GM19468 (cell line): ENCODE measurements around the gene CLRN3.

Experiments used
- ATAC-seq: cut with Tn5 transposase; IDR thresholded peaks from one replicate; pipeline ENCODE4 v1.9.1; 2021; ENCODE audit warnings: mild to moderate bottlenecking, moderate library complexity, moderate number of reproducible peaks; ENCODE audit not compliant: unreplicated experiment; ENCODE audit errors: extremely low read depth

CLRN3 gene

DNA sequence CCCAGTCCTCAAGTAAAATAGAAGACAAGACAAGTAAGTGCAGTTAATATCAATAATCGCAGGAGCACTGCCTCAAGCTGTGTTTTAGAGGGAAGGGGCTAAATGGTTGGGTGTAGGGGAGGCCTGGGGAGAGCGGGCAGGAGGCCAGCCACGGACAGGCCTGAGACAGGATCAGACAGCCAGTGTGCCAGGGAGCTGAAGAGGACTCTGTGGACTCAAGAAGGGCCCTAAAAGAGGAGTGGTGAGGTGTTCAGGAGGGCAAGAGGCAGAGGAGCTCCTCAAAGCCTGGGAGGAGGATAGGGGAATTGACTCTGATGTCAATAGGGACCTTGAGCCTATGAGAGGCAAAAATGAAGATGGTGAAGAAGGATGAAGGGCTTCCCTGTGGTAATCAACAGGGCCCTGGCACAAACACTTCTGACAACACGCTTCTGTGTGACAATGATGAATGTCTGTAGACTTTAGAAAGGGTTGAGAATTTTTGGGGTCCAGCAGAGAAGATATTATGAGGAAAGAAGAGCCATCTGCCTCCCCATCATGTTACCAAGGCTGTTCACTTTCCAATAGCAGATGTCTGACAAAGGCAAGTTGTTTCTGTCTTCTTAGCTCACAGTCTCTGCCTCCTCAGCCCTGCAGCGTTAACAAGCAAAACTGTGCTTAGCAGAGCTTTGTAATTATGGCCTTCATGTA is 11.7 kb upstream of the CLRN3 start:
- ATAC-seq, result no peak

DNA sequence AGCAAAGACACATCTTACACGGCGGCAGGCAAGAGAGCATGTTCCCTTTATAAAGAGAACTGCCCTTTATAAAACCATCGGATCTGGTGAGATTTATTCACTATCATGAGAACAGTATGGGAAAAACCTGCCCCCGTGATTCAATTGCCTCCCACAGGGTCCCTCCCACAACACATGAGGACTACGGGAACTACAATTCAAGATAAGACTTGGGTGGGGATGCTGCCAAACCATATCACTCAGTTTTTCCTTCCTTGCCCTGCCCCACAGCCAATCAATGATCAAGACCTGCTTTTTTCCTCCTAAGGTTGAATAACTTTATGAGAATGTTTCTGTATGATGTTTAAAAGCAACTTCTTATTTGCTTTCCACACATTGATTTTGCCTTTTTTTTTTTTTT is 11.0 kb upstream of the CLRN3 start:
- ATAC-seq, result no peak

DNA sequence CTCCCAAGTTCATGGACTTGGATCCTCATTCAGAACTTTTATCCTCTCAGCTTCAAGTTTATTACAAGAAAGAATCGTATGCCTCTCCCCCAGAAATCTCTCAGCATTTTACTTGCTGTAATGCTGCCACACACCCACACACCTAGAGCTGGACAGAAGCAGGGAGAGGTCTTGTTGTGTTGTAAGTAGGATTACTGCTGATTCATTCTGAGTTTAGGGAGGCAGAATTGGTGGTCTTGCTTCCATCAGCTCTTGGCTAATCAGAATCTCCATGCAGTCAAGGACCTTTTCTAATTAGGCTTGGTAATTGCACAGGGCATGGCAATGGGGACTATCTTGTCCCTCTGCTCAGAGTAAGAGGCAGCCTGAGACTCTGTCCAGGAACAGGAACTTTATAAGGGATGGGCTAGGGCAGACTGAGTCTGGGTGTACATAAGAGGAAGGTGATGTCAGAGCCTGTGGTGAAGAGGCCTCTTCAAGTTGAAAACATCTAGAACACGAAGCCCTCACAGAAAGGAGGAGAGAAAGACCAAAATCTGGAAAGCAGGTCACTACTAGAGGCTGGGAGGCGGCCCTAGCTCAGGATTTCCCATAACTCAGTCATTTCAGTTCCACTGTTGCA is 7.1 kb upstream of the CLRN3 start:
- ATAC-seq, result no peak

DNA sequence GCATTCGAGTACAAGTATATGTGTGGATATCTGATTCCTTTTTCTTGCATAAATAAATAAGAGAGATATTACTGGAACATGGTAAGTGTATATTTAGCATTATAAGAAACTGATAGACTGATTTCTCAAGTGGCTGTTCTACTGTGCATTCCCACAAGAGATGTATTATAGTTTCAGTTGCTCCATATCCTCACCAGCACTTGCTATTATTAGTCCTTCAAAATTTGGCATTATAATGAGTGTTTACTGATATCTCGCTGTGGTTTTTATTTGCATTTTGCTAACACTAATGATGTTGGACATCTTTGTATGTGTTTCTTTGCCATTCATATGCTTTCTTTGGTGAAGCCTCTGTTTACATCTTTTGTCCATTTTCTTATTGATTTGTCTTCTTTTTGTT is 4.4 kb upstream of the CLRN3 start:
- no peak for ATAC-seq

DNA sequence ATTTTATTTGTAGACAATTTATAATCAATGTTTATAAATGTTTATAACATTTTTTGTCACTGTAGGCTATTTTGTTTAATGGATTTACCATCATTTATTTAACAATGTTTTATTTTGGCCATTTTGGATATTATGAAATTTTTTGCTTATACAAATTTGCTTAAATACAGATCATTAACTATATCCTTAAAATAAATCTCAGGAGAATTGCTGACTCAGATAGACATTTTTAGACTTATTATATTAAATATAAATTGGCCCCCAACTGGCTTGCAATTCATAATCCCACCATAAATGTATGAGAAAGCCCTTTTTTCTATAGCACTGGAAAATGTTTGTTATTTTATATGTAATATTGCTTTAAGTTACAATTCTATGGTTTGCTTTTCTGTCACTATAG is 3.8 kb upstream of the CLRN3 start:
- no peak for ATAC-seq

DNA sequence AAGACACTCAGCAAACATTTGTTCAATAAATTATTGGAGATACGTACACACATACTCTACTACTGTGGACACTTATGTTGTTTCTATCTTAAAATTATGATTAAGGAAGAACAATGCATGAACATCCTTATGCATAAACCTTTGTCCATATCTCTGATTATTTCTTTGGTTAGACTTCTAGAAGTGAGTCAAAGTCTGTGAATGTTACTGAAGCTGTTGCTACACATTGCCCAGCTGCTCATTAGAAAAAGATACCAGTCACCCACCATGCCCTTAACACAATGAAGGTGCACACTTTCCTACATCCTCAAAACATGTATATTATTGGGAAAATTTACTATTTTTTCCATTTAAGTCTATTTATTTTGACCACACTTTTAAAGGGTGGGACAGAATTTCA is 1.4 kb upstream of the CLRN3 start:
- ATAC-seq, result no peak

DNA sequence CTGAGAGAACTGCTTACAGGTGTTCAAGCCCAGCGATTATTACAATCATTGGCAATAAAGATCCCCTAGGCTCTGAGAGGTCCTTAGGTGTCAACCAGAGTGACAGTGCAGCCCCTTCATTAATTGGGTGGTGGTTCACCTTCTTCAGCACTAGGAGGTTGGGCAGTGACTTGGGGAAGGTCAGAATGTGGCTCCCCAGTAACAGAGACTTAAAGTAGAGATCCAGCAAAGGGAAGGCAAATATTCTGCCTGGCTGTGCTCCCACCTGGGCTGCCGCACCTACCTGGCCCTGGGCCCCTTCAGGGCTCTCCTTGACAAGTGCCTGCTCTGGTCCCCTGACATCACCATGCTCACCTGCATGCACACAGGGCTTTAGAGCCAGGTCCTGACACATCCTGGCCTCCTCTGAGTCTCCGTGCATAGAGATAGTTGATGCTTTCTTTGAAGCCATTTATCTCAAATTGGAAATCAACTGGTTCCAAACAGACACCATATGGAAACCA is 1.9 kb downstream of the CLRN3 start:
- ATAC-seq, result no peak

DNA sequence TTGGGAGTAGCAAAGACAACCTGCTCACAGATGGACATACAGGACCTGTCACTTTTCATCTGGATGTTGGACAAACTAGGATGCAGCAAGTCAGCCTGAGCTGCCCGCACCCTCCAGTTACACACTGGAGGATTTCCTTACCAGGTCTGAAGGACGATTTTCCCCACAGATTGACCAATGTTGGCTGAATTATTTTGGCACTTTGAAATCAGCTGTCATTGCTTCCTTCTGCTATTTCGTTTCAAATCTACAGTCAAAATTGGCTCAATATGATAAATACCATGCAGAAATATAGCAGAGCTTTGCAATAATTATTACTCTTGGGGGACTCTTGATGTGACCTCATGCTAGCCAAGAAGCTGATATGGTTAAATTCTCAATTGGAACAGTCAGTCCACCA is 2.5 kb downstream of the CLRN3 start:
- no peak for ATAC-seq

DNA sequence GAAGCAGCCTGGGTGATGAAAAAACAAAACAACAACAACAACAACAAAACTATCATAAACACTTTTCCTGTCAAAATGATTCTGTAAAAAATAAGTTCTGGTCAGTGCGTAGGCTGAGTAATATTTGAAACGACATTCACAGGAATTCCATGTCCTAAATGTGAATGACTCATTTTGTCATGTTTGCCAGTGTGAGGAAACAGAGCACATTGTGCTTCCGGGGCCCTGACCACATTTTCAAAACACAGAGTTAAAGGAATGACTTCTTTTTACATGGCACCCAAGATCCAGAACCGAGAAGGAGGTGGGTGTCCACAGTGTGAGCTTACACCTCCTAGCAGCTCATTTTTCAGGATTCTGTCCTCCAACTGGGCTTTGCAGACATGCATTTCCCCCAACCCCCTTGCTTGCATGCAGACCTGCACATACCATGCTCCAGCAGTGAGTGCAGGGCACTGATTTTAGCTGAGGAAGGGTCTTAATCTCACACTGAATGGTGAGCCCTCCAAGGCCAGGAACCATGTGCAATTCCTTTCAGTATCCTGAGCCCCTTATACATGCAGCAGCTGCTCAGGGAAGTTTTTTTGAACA is 3.0 kb downstream of the CLRN3 start:
- ATAC-seq, result no peak

DNA sequence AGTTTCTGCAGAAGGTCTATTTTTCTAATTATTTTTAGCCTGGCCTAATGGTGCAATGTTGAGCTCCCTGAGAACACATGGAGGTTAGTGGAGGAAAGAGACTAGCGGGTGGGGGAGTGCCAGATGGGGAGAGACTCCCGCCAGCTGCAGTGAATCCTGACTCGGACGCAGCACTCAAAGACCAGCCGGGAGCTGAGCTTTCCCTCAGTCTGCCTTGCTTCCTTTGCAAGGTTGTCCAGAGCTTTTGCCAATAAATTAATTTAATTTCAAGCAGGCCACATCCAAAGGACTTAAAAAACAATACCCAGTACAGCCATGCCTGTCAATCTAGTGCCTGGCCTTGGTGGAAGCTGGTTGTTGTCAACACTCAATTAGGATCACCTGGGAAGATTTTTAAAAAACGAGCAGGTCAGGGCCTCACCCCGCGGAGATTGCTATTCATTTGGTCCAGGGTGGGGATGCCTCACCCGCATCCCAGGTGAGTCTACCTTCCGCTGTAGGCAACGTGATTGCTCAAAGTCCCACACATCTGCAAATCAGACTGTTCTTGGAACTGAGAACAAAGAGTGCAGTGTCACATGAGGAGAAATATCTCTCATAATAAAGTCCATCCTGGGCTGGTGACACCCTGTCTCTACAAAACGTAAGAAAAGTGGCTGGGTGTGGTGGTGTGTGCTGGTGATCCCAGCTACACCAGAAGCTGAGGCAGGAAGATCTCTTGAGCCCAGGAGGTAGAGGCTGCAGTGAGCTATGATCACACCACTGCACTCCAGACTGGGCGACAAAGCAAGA is 4.0 kb downstream of the CLRN3 start:
- ATAC-seq, result no peak

DNA sequence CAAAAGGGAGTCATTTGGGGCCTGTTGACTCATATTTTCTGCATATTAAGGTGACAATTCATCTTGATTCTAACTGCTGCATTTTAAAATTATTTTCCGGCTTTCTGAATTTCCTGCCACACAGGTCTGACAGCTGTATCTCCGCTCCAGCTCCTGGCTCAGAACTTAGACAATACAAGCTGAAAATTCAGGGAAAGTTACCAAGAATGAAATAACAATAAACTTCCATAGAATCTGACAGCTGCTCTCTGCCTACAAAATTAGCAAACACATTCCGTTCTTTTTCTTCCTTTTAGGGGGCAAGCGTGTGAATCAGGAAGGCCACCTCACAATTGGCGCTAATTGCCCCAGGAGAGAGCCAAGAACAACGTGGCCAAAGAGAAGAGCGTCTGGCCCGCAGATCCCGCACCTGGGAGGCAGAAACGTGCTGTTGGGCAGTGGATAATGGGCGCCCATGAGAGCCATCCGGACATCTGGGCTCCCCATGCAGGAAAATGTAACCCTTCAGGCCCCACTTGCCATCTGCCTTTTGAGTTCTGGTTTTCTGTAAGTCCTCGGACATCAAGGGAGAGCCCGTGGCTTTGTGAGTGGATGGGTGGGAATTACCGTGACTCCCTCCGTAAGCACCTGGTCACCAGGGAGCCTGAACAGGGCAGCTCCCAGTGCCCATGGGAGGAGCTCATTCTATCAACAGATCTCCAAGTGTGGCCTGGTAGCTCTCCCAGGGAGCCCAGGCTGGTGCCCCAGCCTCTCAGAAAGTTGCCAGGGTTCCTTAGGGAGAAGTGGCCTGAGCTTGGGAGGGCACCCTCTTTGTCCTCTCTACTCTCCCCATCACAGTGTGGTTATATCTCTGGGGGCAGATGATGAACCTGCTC is 5.0 kb downstream of the CLRN3 start:
- ATAC-seq, result no peak

DNA sequence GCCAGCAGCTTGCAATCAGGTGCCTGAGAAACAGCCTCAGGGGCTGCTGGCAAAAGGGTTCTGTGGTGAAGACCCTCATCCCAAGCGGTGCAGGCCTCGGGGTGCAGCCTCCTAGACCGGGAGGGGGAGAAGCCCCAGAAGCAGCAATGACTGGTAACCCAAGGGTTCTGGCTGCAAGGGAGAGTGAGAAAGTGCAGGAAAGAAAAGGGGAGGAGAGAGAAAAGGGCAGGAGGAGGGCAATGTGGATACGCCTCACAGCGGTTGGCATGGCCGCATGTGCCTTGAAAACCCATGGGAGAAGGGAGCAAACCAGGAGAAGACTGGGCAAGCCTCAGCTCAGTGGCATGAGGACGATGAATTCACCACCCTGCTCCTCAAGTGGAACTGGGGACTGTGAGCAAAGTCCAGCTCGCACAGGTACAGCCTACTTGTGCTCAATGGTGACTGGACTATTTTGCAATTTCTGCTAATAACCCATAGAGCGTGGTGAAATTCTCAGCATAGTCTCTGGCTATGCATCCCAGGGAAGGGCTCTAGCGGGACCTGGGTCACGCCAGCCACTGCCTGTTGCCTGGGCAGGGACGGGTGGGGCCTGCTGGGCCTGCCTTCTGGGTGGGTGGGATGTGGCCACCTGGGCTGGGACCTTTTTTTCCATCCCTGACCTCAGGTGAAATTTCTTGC is 6.2 kb downstream of the CLRN3 start:
- no peak for ATAC-seq

DNA sequence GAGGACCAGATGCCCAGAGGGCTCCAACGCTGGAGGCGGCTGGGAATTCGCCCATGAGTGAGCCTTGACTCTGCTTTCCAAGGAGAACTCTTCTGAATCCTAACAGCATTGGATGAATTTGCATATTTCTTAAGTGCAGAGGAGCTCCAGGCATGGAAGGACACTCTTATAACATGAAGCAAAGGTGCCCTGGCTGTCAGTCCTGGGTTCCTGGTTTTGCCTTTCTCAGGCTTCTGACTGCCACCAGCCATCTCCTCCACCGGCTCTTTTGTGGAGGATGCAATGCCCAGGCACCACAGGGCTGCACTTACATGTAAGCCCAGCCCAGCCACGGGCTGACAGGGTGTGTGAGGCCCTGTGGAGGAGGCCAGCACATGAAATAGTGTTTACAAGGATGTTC is 8.2 kb downstream of the CLRN3 start:
- no peak for ATAC-seq

DNA sequence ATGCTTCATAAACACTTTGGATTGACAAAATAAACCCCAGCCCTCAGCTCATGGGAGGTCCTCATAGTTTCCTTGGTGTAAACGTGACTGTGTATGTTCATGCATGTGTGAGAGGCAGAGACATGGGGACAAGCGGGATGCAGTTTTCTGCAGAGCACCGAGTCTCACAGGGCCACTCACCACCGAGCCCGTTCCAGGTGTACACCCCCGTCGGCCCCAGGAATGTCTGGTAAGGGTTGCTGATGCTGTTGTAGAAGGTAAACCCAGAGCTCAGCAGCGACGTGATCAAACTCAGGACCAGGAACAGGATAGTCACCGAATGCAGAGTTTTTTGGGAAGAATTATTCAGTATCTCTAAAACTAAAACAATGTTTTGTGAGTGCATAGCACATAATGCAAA is 9.2 kb downstream of the CLRN3 start:
- no peak for ATAC-seq

DNA sequence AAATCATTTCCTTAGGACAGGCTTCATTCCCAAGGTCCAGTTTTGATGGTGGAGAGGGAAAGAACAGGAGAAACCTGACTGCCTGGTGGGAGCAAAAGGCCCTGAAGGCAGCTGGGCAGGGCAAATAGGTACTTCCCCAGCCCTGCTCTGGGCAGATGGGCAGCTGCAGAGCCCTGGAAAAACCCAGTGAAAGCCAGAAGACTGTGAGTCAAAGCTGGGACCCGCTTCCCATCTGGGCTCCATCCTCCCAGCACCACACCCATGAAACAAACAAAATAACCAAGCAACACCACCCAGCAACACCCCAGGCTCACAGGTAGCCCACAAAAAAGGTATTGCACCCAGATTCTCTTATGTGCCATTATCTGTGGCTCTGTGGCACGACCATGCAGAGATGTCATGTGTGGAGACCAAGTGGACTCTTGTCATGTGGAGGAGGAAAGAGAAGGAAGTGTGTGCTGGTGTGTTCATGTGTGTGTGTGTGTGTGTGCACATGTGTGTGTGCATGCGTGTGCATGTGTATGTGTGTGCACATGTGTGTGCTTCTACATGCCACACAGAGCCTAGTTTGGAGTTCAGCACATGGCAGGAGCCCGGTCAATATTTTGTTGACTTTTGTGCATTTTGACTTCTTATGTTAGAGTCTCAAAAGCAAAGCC is 9.8 kb downstream of the CLRN3 start:
- no peak for ATAC-seq

DNA sequence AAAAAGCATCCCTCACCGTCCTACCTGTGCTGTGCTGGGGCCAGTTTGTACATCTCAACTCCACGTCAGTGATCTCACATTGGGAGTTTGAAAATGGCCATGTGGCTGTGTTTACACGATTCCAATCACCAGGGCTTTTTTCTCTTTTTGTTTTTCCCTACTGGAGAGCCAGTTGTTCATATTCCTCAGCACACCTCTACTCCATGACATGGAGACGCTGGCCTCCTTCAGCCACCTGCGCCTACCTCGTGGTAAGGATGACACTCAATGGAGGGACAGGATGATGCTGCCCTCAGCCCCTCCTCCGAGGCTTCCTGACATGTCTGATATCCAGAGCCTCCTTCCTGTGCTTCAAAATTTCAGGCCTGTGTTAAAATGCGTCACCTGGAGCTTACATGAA is 10.3 kb downstream of the CLRN3 start:
- no peak for ATAC-seq

DNA sequence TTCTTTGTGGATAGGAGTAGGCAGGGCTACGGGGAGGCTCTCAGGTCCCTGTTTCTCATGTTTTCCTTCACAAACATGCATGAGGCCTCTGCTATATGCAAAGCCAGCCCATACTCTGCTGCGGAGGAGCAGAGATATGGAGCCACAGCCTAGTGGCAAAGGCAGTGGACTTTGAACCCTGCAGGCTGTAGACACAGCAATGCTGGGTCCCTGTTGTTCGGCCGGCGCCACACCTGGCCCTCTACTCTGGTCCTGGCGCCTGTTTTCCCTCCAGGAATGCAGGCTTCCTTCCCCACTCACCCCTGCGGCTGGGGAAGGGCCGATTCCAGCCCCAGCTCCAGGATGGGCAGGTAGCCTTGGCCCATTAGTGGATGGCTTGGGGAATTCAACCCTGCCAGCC is 11.5 kb downstream of the CLRN3 start:
- ATAC-seq, result no peak

DNA sequence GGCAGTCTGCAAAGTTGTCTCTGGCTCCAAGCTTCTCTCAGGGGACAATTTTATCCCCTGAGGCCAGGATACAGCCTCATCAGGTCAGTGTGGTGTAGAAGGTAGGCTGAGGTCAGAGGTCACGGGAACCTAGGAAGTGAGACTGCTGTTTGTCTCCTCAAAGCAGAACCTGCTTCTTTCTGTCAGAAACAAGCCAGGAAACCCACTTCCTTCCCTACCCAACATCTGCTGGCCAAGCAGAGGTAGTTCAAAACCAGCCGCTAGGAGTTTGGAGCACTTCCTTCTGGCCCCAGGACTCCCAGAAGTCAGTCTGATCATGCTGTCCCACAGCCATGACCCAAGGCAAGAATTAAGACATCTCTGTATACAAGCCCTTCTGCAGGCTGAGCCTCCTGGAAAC is 12.2 kb downstream of the CLRN3 start:
- ATAC-seq, result no peak

DNA sequence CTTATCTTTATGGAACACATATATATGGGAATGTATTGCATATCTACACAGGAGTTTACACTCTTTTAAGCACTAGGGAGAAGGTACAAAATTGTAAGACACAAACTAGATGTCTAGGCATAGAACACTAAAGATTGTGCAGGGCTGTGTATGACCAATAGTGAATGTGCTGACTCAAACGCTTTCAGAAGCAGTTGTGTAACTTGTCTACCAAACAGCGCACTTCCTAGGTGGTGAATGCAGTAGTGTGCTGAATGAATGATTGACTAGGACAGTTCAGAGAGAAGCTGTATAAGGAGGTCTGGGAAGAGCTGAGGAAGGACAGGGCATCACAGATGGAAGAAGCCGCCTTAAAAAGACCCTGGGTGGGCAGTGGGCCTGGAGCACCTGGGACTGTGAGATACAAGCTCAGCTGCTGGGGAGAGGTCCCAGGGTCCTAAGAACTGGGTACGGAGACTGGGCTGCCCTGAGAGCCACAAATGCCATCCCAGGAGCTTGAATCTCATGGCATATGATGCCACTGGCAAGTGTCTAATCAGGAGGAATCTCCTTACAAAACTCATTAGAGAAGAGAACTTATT is 14.2 kb downstream of the CLRN3 start:
- ATAC-seq, result no peak
